SK-N-SH treated with all-trans-retinoic acid at 6 μM for 48 hours (cell line): ENCODE results near the gene TIMELESS.

Experiments used
- ATAC-seq: fragments of 200-7000 bp; cut with Tn5 transposase; 3 replicates; pipeline ENCODE4 v1.9.1; 2020; ENCODE audit warnings: mild to moderate bottlenecking, moderate library complexity
- ARNTL ChIP-seq: fragments of 450-650 bp; formaldehyde crosslinking; IDR thresholded peaks from 2 replicates; pipeline ENCODE4 v1.5.0; 2020; ENCODE audit warnings: low read depth, mild to moderate bottlenecking, moderate library complexity, borderline replicate concordance
- BACH2 ChIP-seq: fragments of 250-450 bp; sonication (Bioruptor Pico); IDR thresholded peaks from 2 replicates; pipeline ENCODE4 v1.9.0; 2021; ENCODE audit warnings: mild to moderate bottlenecking, borderline replicate concordance
- CREB5 ChIP-seq: fragments of 250-450 bp; sonication (Bioruptor Pico); IDR thresholded peaks from 2 replicates; pipeline ENCODE4 v1.5.1; 2020; ENCODE audit warnings: low read depth, mild to moderate bottlenecking, moderate library complexity
- CSDC2 ChIP-seq: fragments of 250-450 bp; sonication (Bioruptor Pico); IDR thresholded peaks from 2 replicates; pipeline ENCODE4 v1.5.0; 2020; ENCODE audit warnings: mild to moderate bottlenecking, moderate library complexity
- GLIS3 ChIP-seq: fragments of 250-450 bp; sonication (Bioruptor Pico); IDR thresholded peaks from 2 replicates; pipeline ENCODE4 v1.5.0; 2020; ENCODE audit warnings: mild to moderate bottlenecking, moderate library complexity
- ISL1 ChIP-seq: fragments of 250-450 bp; sonication (Bioruptor Pico); IDR thresholded peaks from 2 replicates; pipeline ENCODE4 v2.1.2; 2022; ENCODE audit warnings: mild to moderate bottlenecking, moderate library complexity
- OSR1 ChIP-seq: fragments of 250-450 bp; sonication (Bioruptor Pico); IDR thresholded peaks from 2 replicates; pipeline ENCODE4 v1.8.0; 2022; ENCODE audit warnings: moderate library complexity, mild to moderate bottlenecking, inconsistent platforms
- POU6F1 ChIP-seq: fragments of 250-450 bp; sonication (Bioruptor Pico); IDR thresholded peaks from 2 replicates; pipeline ENCODE4 v1.8.0; 2021; ENCODE audit warnings: low read depth, mild to moderate bottlenecking, moderate library complexity, borderline replicate concordance
- RARB ChIP-seq: fragments of 250-450 bp; sonication (Bioruptor Pico); IDR thresholded peaks from 2 replicates; pipeline ENCODE4 v1.8.0; 2021; ENCODE audit warnings: mild to moderate bottlenecking, moderate library complexity
- SNAI2 ChIP-seq: fragments of 250-450 bp; sonication (Bioruptor Pico); IDR thresholded peaks from 2 replicates; pipeline ENCODE4 v1.5.0; 2020; ENCODE audit warnings: mild to moderate bottlenecking, moderate library complexity
- TCF4 ChIP-seq: fragments of 250-450 bp; sonication (Bioruptor Pico); IDR thresholded peaks from 2 replicates; pipeline ENCODE4 v1.8.0; 2021; ENCODE audit warnings: mild to moderate bottlenecking, moderate library complexity, borderline replicate concordance
- TSHZ2 ChIP-seq: fragments of 250-450 bp; sonication (Bioruptor Pico); IDR thresholded peaks from 2 replicates; pipeline ENCODE4 v1.5.0; 2020; ENCODE audit warnings: mild to moderate bottlenecking, moderate library complexity
- ZC3H10 ChIP-seq: fragments of 250-450 bp; sonication (Bioruptor Pico); IDR thresholded peaks from 2 replicates; pipeline ENCODE4 v1.5.1; 2021; ENCODE audit warnings: mild to moderate bottlenecking, moderate library complexity
- ZFP3 ChIP-seq: fragments of 250-450 bp; sonication (Bioruptor Pico); IDR thresholded peaks from 2 replicates; pipeline ENCODE4 v1.5.0; 2020; ENCODE audit warnings: mild to moderate bottlenecking, moderate library complexity
- ZFP30 ChIP-seq: fragments of 450-650 bp; formaldehyde crosslinking; IDR thresholded peaks from 2 replicates; pipeline ENCODE4 v1.5.0; 2022; ENCODE audit warnings: mild to moderate bottlenecking, moderate library complexity
- ZNF565 ChIP-seq: fragments of 450-650 bp; formaldehyde crosslinking; conservative IDR thresholded peaks from 2 replicates; pipeline ENCODE4 v1.5.0; 2020; ENCODE audit warnings: low read depth, mild to moderate bottlenecking, moderate library complexity
- ZNF70 ChIP-seq: fragments of 450-650 bp; formaldehyde crosslinking; IDR thresholded peaks from 2 replicates; pipeline ENCODE4 v1.5.0; 2020; ENCODE audit warnings: mild to moderate bottlenecking, moderate library complexity
- ZNF8 ChIP-seq: fragments of 450-650 bp; formaldehyde crosslinking; IDR thresholded peaks from 2 replicates; pipeline ENCODE4 v1.5.0; 2020; ENCODE audit warnings: mild to moderate bottlenecking, moderate library complexity
- TF ChIP-seq, protein P1 (sequence below): fragments of 250-450 bp; sonication (Bioruptor Pico); IDR thresholded peaks from 2 replicates; pipeline ENCODE4 v1.8.0; 2020; ENCODE audit warnings: mild to moderate bottlenecking, moderate library complexity, borderline replicate concordance
- TF ChIP-seq, protein P2 (sequence below): fragments of 250-450 bp; sonication (Bioruptor Pico); IDR thresholded peaks from 2 replicates; pipeline ENCODE4 v1.5.1; 2021; ENCODE audit warnings: mild to moderate bottlenecking, moderate library complexity

TIMELESS gene

GRCh38 chr12:56420411-56420810, 28.8 kb downstream of the TIMELESS start:
- TF ChIP-seq OSR1 (CRISPR knock-in tag) = no peak
- no peak for TF ChIP-seq CREB5 (CRISPR knock-in tag)
- no peak for TF ChIP-seq SNAI2 (CRISPR knock-in tag)
- no peak for TF ChIP-seq GLIS3 (CRISPR knock-in tag)
- no peak for TF ChIP-seq POU6F1
- TF ChIP-seq BACH2 (CRISPR knock-in tag) = no peak
- no peak for TF ChIP-seq TCF4 (CRISPR knock-in tag)
- no peak for TF ChIP-seq TSHZ2 (CRISPR knock-in tag)
- TF ChIP-seq, protein P1, sequence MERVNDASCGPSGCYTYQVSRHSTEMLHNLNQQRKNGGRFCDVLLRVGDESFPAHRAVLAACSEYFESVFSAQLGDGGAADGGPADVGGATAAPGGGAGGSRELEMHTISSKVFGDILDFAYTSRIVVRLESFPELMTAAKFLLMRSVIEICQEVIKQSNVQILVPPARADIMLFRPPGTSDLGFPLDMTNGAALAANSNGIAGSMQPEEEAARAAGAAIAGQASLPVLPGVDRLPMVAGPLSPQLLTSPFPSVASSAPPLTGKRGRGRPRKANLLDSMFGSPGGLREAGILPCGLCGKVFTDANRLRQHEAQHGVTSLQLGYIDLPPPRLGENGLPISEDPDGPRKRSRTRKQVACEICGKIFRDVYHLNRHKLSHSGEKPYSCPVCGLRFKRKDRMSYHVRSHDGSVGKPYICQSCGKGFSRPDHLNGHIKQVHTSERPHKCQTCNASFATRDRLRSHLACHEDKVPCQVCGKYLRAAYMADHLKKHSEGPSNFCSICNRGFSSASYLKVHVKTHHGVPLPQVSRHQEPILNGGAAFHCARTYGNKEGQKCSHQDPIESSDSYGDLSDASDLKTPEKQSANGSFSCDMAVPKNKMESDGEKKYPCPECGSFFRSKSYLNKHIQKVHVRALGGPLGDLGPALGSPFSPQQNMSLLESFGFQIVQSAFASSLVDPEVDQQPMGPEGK (CRISPR knock-in tag) = no peak
- TF ChIP-seq ARNTL (CRISPR knock-in tag) = no peak
- TF ChIP-seq CSDC2 (CRISPR knock-in tag) = no peak
- no peak for TF ChIP-seq ZC3H10 (CRISPR knock-in tag)
- no peak for TF ChIP-seq RARB (CRISPR knock-in tag)
- no peak for TF ChIP-seq ZNF8
- TF ChIP-seq, protein P2, sequence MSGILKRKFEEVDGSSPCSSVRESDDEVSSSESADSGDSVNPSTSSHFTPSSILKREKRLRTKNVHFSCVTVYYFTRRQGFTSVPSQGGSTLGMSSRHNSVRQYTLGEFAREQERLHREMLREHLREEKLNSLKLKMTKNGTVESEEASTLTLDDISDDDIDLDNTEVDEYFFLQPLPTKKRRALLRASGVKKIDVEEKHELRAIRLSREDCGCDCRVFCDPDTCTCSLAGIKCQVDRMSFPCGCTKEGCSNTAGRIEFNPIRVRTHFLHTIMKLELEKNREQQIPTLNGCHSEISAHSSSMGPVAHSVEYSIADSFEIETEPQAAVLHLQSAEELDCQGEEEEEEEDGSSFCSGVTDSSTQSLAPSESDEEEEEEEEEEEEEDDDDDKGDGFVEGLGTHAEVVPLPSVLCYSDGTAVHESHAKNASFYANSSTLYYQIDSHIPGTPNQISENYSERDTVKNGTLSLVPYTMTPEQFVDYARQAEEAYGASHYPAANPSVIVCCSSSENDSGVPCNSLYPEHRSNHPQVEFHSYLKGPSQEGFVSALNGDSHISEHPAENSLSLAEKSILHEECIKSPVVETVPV (CRISPR knock-in tag) = no peak
- TF ChIP-seq, all 23 proteins: peak for 0
- no peak for ATAC-seq

DNA sequence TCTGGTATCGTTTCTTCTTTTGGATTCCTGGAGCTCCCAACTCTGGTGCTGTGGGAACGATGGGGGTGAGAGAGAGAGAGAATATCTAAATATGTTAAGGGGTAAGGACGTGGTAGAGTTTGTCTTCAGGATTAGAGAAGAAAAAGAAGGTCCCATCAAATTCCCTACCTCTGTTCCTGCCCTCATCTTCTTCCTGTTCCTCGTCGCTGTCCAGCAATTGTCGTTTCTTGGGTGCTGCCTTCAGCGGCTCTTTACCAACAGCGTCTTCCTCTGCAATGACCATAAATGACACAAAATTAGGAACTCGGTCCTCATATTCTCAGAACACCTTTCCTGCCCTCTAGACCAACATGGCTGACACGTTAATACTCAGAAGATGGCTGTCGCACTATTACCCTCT, 31.5 kb downstream of the TIMELESS start:
- ATAC-seq = no peak
- TF ChIP-seq BACH2 (CRISPR knock-in tag) (no peak), SNAI2 (CRISPR knock-in tag) (no peak), ISL1 (CRISPR knock-in tag) (no peak)

DNA sequence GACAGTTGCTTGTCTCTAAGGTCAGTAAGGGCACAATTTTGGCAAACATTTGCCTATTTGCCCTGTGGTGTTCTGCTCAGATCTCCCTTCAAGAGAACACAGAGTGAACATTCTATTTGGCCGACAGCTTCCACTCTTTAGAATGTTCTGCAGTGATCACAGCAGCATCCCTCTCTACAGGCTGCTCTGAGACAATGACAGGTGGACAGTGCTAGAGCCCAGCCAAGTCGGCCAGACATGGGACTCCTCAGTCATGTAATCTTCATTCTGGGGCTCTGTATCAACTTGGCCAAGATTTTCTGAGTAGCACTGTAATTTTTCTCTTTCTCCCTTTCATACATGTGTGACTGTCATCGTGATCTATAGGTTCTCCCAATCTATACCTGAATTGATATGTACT, 34.8 kb downstream of the TIMELESS start:
- no peak for ATAC-seq
- no peak for TF ChIP-seq TCF4 (CRISPR knock-in tag)
- TF ChIP-seq POU6F1 = no peak
- no peak for TF ChIP-seq ZFP30
- TF ChIP-seq ZNF70 (CRISPR knock-in tag) = no peak
- no peak for TF ChIP-seq ZFP3 (CRISPR knock-in tag)
- TF ChIP-seq, protein P1 (CRISPR knock-in tag) = no peak
- TF ChIP-seq ZNF565 (CRISPR knock-in tag) = no peak
- TF ChIP-seq CSDC2 (CRISPR knock-in tag) = no peak
- no peak for TF ChIP-seq BACH2 (CRISPR knock-in tag)
